ENCODE measurements around the gene CEP295NL.
A peak's percentile ranks its signal among the peaks of the same experiment; 100 is the strongest.
"Not testable (repeated sequence)": the region's sequence is repeated elsewhere in the genome, so short reads cannot be mapped to it uniquely, and the experiment has no call there.

CEP295NL gene

DNA sequence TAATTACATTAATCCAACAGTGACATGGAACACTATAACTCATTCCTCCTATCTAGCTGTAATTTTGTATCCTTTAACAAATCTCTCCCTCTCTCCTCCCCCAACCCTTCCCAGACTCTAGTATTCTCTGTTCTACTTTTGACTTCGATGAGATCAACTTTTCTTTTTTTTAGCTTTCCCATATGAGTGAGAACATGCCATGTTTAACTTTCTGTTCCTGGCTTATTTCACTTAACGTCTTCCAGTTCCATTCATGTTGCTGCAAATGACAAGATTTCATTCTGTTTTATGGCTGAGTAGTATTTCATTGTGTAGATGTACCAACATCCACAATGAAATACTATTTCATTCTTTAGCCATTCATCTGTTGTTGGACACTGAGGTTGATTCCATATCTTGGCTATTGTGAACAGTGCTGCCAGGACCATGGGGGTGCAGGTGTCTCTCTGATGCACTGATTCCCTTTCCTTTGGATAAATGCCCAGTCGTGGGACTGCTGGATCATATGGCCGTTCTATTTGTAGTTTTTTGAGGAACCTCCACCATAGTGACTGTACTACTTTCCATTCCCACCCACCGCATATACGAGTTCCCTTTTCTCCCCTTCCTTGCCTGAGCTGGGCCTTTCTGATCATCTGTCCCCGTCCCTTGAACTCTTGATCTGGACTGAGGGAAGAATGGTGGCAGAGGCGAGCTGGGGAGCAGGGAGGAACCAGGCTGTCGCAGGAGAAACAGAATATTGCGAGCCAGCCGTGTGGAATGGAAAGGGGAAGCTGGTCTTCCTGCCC lies 7.7 kb upstream of the CEP295NL start:
- Mint-ChIP-seq H3K36me3 (ENCODE audit: insufficient read depth) (peaks cover 3% of the 10 kb centered on the region), H3K27me3 (peaks cover 22% of the 10 kb centered on the region), H3K4me3 (no peak overlapping the region), H3K4me1 (no peaks in the 10 kb centered on the region), H3K9me3 (no peaks in the 10 kb centered on the region), H3K27ac (ENCODE audit: low read depth) (no peak overlapping the region)
- DNase-seq (ENCODE audit: low spot score in 2 of 2) (no peak), ATAC-seq (replicated peaks; ENCODE audit: extremely low read depth, poor library complexity, severe bottlenecking) (no peak)

DNA sequence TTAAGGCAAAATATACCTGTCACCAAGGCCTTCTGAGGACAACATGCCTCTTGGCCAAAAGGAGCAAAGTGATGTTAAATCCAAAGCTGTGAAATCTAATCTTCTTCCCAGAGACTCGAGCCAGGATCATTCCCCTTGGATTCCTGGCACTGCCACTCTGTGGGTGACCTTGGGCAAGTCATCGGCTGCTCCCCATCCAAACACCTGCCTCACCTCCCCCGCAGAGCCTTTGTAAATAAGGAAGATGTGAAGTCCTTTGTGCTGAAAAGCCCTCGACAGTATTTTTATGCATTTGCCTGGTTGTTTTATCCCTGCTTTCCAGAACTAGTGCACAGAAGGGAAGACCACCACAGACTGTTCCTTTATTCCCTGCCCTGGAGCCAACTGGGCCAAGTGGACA lies 5.4 kb upstream of the CEP295NL start:
- Mint-ChIP-seq H3K27ac (ENCODE audit: low read depth) (peak overlapping the region; percentile 76), H3K27me3 (peaks cover 29% of the 10 kb centered on the region), H3K4me1 (peaks cover 1% of the 10 kb centered on the region), H3K9me3 (no peaks in the 10 kb centered on the region), H3K36me3 (ENCODE audit: insufficient read depth) (peaks cover 3% of the 10 kb centered on the region), H3K4me3 (no peak overlapping the region)
- ATAC-seq (replicated peaks; ENCODE audit: extremely low read depth, poor library complexity, severe bottlenecking) = no peak
- DNase-seq (ENCODE audit: low spot score in 2 of 2) = no peak

DNA sequence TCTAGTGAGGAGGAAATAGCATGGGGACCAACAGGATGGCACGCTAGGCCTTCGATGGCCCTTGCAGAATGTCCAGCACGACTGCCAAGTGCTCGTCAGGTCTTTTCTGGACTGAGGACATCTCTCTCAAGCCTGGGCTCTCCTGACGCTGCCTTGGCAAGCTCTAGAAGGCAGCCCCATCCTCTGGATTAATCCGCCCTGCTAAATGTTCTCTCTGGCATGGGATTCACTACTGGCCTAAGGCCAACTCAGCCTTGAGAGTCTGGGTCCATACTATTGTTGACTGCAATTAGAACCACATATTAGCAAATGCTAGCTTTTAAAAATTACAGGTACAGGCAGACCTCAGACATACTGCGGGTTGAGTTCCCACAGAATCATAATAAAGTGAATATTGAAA lies 2.5 kb upstream of the CEP295NL start:
- H3K9me3 Mint-ChIP-seq = no peaks in the 10 kb centered on the region
- peaks cover 3% of the 10 kb centered on the region for H3K36me3 Mint-ChIP-seq (ENCODE audit: insufficient read depth)
- DNase-seq (ENCODE audit: low spot score in 2 of 2) (no peak), ATAC-seq (replicated peaks; ENCODE audit: extremely low read depth, poor library complexity, severe bottlenecking) (no peak)
- H3K27ac Mint-ChIP-seq (ENCODE audit: low read depth) = no peak overlapping the region
- no peak overlapping the region for H3K4me3 Mint-ChIP-seq
- H3K27me3 Mint-ChIP-seq = peaks cover 56% of the 10 kb centered on the region
- peaks cover 8% of the 10 kb centered on the region for H3K4me1 Mint-ChIP-seq

DNA sequence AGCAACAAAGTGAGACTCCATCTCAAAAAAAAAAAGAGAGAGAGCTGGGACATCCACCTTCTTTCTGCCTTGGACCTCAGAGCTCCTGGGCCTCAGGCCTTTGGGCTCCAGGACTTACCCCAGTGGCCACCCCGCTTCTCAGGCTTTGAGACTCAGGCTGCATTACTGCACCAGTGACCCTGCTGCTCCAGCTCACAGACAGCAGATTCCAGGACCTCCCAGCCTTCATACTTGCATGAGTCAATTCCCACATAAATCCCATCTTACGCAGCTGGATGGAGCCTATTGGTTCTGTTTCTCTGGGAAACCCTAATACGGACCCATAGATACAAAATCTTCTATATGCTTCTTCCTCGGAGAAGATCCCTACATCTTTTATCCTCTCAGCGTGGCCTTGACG lies 2.1 kb upstream of the CEP295NL start:
- Mint-ChIP-seq H3K4me1 (peaks cover 8% of the 10 kb centered on the region), H3K27ac (ENCODE audit: low read depth) (no peak overlapping the region), H3K36me3 (ENCODE audit: insufficient read depth) (peaks cover 1% of the 10 kb centered on the region), H3K9me3 (no peaks in the 10 kb centered on the region), H3K4me3 (no peak overlapping the region), H3K27me3 (peaks cover 56% of the 10 kb centered on the region)
- DNase-seq (ENCODE audit: low spot score in 2 of 2) (no peak), ATAC-seq (replicated peaks; ENCODE audit: extremely low read depth, poor library complexity, severe bottlenecking) (no peak)

DNA sequence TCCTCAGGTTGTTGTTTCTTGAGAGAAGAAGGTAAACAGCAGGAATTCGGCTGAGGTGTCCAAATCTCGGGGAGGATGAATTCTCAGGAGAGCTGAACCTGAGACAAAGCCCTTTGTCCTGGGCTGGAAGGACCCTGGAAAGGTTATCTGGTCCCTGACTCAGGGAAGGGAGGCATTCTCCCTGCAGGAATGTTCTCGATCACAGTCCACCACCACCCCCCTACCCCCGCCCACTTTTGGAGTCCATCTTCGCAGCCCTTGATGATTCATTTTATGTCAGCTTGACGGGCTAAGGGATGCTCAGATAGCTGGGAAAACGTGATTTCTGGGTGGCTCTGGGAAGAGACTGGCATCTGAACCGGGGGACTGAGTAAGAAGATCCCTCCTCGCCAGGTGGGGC lies 1.4 kb upstream of the CEP295NL start:
- Mint-ChIP-seq H3K9me3 (no peaks in the 10 kb centered on the region), H3K27me3 (peaks cover 58% of the 10 kb centered on the region), H3K4me1 (peaks cover 8% of the 10 kb centered on the region), H3K27ac (ENCODE audit: low read depth) (no peak overlapping the region), H3K36me3 (ENCODE audit: insufficient read depth) (no peaks in the 10 kb centered on the region), H3K4me3 (no peak overlapping the region)
- ATAC-seq (replicated peaks; ENCODE audit: extremely low read depth, poor library complexity, severe bottlenecking) (no peak), DNase-seq (ENCODE audit: low spot score in 2 of 2) (no peak)

DNA sequence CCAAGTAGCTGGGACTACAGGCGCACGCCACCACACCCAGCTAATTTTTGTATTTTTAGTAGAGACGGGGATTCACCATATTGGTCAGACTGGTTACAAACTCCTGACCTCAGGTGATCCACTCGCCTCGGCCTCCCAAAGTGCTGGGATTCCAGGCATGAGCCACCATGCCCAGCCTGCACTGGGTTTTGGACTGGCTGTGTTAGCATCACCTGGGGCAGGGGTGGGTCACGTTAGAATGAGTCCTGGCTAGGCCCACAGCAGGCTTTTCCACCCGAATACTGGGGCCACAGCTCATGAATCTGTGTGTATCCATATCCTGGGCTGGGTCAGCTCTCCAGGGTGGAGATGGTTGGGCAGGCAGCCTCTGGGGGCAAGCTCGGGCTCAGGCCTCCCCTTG lies 770 bp downstream of the CEP295NL start:
- H3K27ac Mint-ChIP-seq (ENCODE audit: low read depth); ATAC-seq (replicated peaks; ENCODE audit: extremely low read depth, poor library complexity, severe bottlenecking); H3K4me3 Mint-ChIP-seq; H3K36me3 Mint-ChIP-seq (ENCODE audit: insufficient read depth); H3K4me1 Mint-ChIP-seq; H3K9me3 Mint-ChIP-seq; DNase-seq (ENCODE audit: low spot score in 2 of 2): not testable (repeated sequence)
- peaks cover 51% of the 10 kb centered on the region for H3K27me3 Mint-ChIP-seq

DNA sequence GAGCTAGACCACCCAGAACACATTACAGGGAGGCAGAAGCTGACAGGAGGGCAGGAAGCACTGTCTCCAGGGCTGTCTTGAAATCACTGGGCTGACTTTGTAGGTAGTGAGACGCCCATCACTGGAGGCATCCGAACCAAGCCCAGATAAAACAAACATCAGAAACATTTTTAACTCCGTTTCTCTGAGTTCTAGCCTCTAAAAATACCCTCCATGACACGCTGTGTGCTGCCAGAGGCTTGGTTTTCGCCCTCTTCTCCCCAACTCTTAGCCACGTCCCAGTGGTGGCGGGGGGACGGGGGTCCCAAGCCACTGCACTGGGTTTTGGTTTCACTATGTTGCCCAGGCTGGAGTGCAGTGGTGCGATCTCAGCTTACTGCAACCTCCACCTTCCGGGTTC lies 1.2 kb downstream of the CEP295NL start:
- H3K27ac Mint-ChIP-seq (ENCODE audit: low read depth) = no peak overlapping the region
- DNase-seq (ENCODE audit: low spot score in 2 of 2) (no peak), ATAC-seq (replicated peaks; ENCODE audit: extremely low read depth, poor library complexity, severe bottlenecking) (no peak)
- peaks cover 51% of the 10 kb centered on the region for H3K27me3 Mint-ChIP-seq
- no peaks in the 10 kb centered on the region for H3K9me3 Mint-ChIP-seq
- peaks cover 8% of the 10 kb centered on the region for H3K4me1 Mint-ChIP-seq
- peaks cover 3% of the 10 kb centered on the region for H3K36me3 Mint-ChIP-seq (ENCODE audit: insufficient read depth)
- H3K4me3 Mint-ChIP-seq = no peak overlapping the region

DNA sequence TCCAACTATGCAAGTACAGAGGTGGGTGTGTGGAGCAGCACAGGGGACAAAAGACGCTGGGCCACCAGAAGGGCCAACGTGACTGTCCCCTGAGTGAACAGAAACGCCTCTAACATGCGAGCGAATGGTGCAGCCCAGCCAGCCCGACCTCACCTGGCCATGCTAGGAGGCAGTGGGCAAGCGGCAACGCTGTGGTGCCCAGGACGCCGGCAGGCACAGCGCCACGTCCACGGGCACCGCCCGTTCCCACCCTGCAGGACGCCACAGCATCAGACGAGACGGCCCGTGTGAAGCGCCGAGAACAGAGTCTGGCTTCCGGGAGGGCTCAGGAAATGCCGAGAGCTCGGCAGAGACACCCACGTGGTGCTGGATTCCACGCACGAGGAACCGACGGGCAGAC lies 2.2 kb downstream of the CEP295NL start:
- H3K36me3 Mint-ChIP-seq (ENCODE audit: insufficient read depth) = peaks cover 3% of the 10 kb centered on the region
- no peaks in the 10 kb centered on the region for H3K9me3 Mint-ChIP-seq
- peaks cover 8% of the 10 kb centered on the region for H3K4me1 Mint-ChIP-seq
- no peak for ATAC-seq (replicated peaks; ENCODE audit: extremely low read depth, poor library complexity, severe bottlenecking)
- H3K27me3 Mint-ChIP-seq = peaks cover 51% of the 10 kb centered on the region
- no peak for DNase-seq (ENCODE audit: low spot score in 2 of 2)
- H3K4me3 Mint-ChIP-seq = no peak overlapping the region
- no peak overlapping the region for H3K27ac Mint-ChIP-seq (ENCODE audit: low read depth)

DNA sequence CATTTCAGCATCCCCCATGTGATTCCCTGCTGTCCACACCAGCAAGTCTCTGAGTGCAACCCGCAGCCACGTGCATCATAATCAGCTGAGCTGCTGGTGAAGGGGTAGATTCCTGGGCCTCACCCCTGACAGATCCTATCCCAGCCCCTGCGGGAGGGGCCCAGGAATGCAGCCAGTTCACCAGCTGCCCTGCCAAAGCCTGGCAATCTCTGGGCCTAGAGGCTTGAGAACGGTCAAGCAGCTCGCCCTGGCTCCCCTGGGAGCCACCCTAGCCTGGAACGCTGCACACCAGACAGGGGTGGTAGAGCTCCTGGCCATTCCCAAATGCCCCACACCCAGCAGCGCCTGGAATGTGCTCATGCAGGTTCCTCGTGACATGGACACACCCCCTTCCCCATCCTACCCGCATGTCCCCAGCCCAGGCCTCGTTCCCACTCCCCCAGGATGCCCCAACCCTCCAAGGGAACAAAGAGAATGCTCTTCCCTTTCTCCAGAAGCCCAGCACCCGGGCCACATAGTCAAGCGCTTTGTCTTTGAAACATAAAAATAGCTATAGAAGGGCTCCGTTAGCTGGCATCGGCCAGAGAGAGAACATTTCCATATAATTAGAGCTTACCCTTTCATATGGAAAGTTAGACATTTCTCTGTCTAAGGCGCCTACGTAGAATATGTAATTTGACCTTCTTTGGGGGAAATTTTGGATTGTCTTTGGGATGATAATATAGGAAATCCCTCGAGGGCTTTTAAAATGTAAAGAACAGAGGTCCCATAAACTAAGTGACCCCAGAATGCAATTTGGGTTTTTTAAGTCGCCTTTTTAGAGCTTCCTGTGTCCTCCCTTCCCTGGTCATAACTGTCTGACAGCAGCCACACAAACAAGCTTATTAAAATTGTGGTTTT lies 3.4 kb downstream of the CEP295NL start:
- Mint-ChIP-seq H3K4me1 (peaks cover 8% of the 10 kb centered on the region), H3K36me3 (ENCODE audit: insufficient read depth) (peaks cover 3% of the 10 kb centered on the region), H3K27ac (ENCODE audit: low read depth) (no peak overlapping the region), H3K4me3 (no peak overlapping the region), H3K9me3 (no peaks in the 10 kb centered on the region), H3K27me3 (peaks cover 51% of the 10 kb centered on the region)
- DNase-seq (ENCODE audit: low spot score in 2 of 2) (no peak), ATAC-seq (replicated peaks; ENCODE audit: extremely low read depth, poor library complexity, severe bottlenecking) (no peak)

DNA sequence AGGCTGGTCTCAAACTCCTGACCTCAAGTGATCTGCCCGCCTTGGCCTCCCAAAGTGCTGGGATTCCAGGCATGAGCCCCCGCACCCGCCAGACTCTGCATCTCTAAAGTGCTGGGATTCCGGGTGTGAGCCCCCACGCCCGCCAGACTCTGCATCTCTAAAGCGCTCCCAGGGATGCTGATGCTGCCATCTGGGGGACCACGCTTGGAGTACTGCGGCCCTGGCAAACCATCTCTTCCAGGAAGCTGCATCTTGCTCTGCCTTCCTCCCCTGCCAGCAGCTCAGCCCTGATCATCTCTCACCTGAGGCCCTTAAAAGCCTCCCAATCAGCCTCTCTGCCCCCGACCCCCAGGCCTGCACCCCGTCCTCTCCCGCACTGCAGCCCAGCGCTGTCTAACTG lies 4.1 kb downstream of the CEP295NL start:
- peaks cover 3% of the 10 kb centered on the region for H3K36me3 Mint-ChIP-seq (ENCODE audit: insufficient read depth)
- no peaks in the 10 kb centered on the region for H3K9me3 Mint-ChIP-seq
- H3K4me1 Mint-ChIP-seq = peaks cover 8% of the 10 kb centered on the region
- peaks cover 45% of the 10 kb centered on the region for H3K27me3 Mint-ChIP-seq
- no peak overlapping the region for H3K27ac Mint-ChIP-seq (ENCODE audit: low read depth)
- DNase-seq (ENCODE audit: low spot score in 2 of 2) (no peak), ATAC-seq (replicated peaks; ENCODE audit: extremely low read depth, poor library complexity, severe bottlenecking) (no peak)
- H3K4me3 Mint-ChIP-seq = no peak overlapping the region

DNA sequence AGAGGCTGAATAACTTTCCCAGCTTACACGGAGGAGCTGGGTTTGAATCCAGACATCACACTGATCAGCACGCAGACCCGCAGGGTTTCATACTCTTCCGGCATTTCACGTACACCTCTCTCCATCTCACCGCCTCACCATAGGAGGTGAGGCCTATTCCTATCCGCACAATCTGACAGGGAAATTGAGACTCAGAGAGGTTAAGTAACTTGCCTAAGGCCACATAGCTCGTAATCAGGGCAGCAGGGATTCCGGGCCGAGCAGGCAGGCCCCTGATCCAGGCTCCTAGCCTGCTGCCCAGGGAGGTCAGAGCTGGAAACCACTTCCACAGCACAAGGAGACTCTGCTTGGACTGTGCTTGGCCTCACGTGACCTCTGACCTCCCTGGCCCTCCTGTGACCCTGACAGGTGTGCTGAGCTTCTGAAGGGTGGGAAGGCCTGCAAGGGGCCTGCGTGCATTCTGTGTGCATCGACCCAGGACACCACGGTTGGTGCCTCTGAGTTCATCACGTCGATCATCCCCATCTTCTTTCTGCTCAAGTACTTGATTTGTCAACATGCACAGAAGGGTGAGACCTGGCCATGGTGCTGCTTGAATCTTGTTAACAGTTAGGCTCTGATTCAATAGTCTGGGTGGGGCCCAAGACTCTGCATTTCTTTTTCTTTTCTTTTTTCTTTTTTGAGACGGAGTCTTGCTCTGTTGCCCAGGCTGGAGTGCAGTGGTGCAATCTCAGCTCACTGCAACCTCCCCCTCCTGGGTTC lies 4.7 kb downstream of the CEP295NL start:
- H3K27ac Mint-ChIP-seq (ENCODE audit: low read depth) = no peak overlapping the region
- no peak for ATAC-seq (replicated peaks; ENCODE audit: extremely low read depth, poor library complexity, severe bottlenecking)
- peaks cover 5% of the 10 kb centered on the region for H3K4me1 Mint-ChIP-seq
- no peak overlapping the region for H3K4me3 Mint-ChIP-seq
- no peak for DNase-seq (ENCODE audit: low spot score in 2 of 2)
- H3K36me3 Mint-ChIP-seq (ENCODE audit: insufficient read depth) = peaks cover 3% of the 10 kb centered on the region
- peaks cover 38% of the 10 kb centered on the region for H3K27me3 Mint-ChIP-seq
- no peaks in the 10 kb centered on the region for H3K9me3 Mint-ChIP-seq

DNA sequence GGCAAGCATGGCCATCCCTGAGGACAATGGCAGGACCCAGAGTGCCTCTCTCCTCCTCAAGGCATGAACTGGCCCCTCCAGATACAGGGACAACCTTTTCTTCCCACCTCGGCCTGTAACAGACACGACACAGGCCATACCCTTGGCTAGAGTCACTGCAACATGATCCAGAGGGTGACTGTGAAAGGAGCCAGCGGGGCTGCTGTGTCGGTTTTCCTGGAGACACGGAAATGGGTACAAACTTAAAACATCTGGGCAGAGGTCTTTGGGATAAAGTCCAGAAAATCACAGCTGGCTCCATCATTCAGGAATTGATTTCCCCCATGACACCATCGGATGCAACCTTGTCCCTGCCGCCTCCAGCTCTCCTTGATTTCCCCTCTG lies 5.3 kb downstream of the CEP295NL start:
- Mint-ChIP-seq H3K9me3 (no peaks in the 10 kb centered on the region), H3K4me1 (peaks cover 3% of the 10 kb centered on the region)
- no peak for ATAC-seq (replicated peaks; ENCODE audit: extremely low read depth, poor library complexity, severe bottlenecking)

More for the DNA sequence above, 5.3 kb downstream of the CEP295NL start:
- H3K4me3 Mint-ChIP-seq = no peak overlapping the region
- H3K27me3 Mint-ChIP-seq = peaks cover 32% of the 10 kb centered on the region
- peaks cover 3% of the 10 kb centered on the region for H3K36me3 Mint-ChIP-seq (ENCODE audit: insufficient read depth)
- DNase-seq (ENCODE audit: low spot score in 2 of 2) = no peak
- no peak overlapping the region for H3K27ac Mint-ChIP-seq (ENCODE audit: low read depth)

Data from central memory CD8-positive, alpha-beta T cell (primary cell).